GM12878 (cell line): Measurements from ENCODE around the gene FAM162A. TPM values are rescaled to one million over a fixed set of nuclear protein-coding genes. Genes with fewer than 3 reads are reported as not detected.

Experiments used
- ATAC-seq: fragments of 200-7000 bp; cut with Tn5 transposase; 3 replicates; pipeline ENCODE4 v1.9.1; 2020; ENCODE audit warnings: mild to moderate bottlenecking, moderate library complexity
- BruUV-seq: library from RNA; stranded (reverse); fragments of 400-500 nt; replicated peaks from 2 replicates; lab custom pipeline; 2021; lab: Mats Ljungman, UMichigan
- CTCF ChIA-PET: fragments of 300-600 bp; sonication (Branson Sonifier 250); formaldehyde crosslinking; extraction: SDS; loops from one replicate; lab custom pipeline; 2021; ENCODE audit warnings: inconsistent platforms; lab: Yijun Ruan, JAX
- POLR2A ChIA-PET: fragments of 350-600 bp; formaldehyde crosslinking; extraction: SDS; loops from one replicate; lab custom pipeline; 2021; ENCODE audit warnings: inconsistent platforms; lab: Charles Lee
- RAD21 ChIA-PET: fragments of 300-600 bp; sonication (Branson Sonifier 250); formaldehyde crosslinking; loops from one replicate; lab custom pipeline; 2023; ENCODE audit warnings: antibody characterized with exemption; ENCODE audit not compliant: unreplicated experiment; lab: Charles Lee
- SMC1A ChIA-PET: fragments of 300-600 bp; sonication (Branson Sonifier 250); formaldehyde crosslinking; loops from one replicate; lab custom pipeline; 2023; ENCODE audit not compliant: unreplicated experiment, uncharacterized antibody; lab: Charles Lee
- DNase-seq: peaks from one replicate; pipeline ENCODE4 v3.0.0-alpha.2; 2011; ENCODE audit warnings: low read depth, low spot score
- FAIRE-seq: peaks from 3 replicates; lab custom pipeline; 2011; peaks lifted over from hg19 to GRCh38; lab: Jason Lieb, UNC
- H2AFZ ChIP-seq: 2 replicates; pipeline ENCODE4 v1.6.0; 2011; ENCODE audit warnings: low read depth, low read length, control low read depth; ENCODE audit not compliant: control insufficient read depth
- H3K27ac ChIP-seq: 2 replicates; pipeline ENCODE4 v1.5.1; 2011; ENCODE audit warnings: control low read depth; ENCODE audit not compliant: control insufficient read depth, insufficient read depth
- H3K27me3 ChIP-seq, 2 experiments: replicated peaks in 1 of 2; 2 replicates each; pipeline versions ENCODE4 v1.6.0 to v1.6.1; 2011; ENCODE audit warnings: low read length in 1 of 2; ENCODE audit not compliant: control insufficient read depth in 2 of 2, insufficient read depth in 2 of 2
- H3K36me3 ChIP-seq, 2 experiments: 2 replicates each; pipeline ENCODE4 v1.5.1; 2011; ENCODE audit warnings: low read length in 1 of 2; ENCODE audit not compliant: control insufficient read depth in 2 of 2, insufficient read depth in 2 of 2
- H3K4me1 ChIP-seq: 2 replicates; pipeline ENCODE4 v1.6.1; 2011; ENCODE audit warnings: mild to moderate bottlenecking, low read length, moderate library complexity, mixed read lengths; ENCODE audit not compliant: control insufficient read depth, insufficient read depth
- H3K4me2 ChIP-seq: 2 replicates; pipeline ENCODE4 v1.6.0; 2011; ENCODE audit warnings: control low read depth; ENCODE audit not compliant: control insufficient read depth, insufficient read depth
- H3K4me3 ChIP-seq: fragments of 200-600 bp; sonication (generic); 2 replicates; pipeline ENCODE4 v1.5.1; 2016
- H3K79me2 ChIP-seq: 2 replicates; pipeline ENCODE4 v1.6.0; 2011; ENCODE audit warnings: low read length; ENCODE audit not compliant: control insufficient read depth, insufficient read depth
- H3K9ac ChIP-seq: 2 replicates; pipeline ENCODE4 v1.8.0; 2011; ENCODE audit warnings: low read length, control low read depth, mixed read lengths; ENCODE audit not compliant: control insufficient read depth, insufficient read depth
- H3K9me3 ChIP-seq: replicated peaks from 3 replicates; pipeline ENCODE4 v1.5.1; 2011; ENCODE audit warnings: mild to moderate bottlenecking, low read length; ENCODE audit not compliant: control insufficient read depth, insufficient read depth
- H4K20me1 ChIP-seq: 2 replicates; pipeline ENCODE4 v1.6.0; 2011; ENCODE audit not compliant: control insufficient read depth, insufficient read depth
- BCL3 ChIP-seq: IDR thresholded peaks from 2 replicates; pipeline ENCODE4 v1.6.1; 2011; ENCODE audit warnings: borderline replicate concordance, low read depth, mild to moderate bottlenecking, moderate library complexity, low read length; ENCODE audit not compliant: insufficient read depth, poor library complexity, severe bottlenecking
- CHD2 ChIP-seq: IDR thresholded peaks from 2 replicates; pipeline ENCODE4 v1.6.1; 2011; ENCODE audit warnings: low read depth, low read length, improper control_type of control experiment, borderline replicate concordance
- EP300 ChIP-seq, 2 experiments: fragments of 150-350 bp in 1 of 2; IDR thresholded peaks; 2 replicates each; pipeline ENCODE4 v1.6.1; 2011 to 2012; ENCODE audit warnings: low read depth in 2 of 2, low read length in 2 of 2, borderline replicate concordance in 1 of 2, improper control_type of control experiment in 1 of 2, inconsistent platforms in 1 of 2; ENCODE audit not compliant: control insufficient read depth in 1 of 2
- GABPA ChIP-seq: IDR thresholded peaks from 2 replicates; pipeline ENCODE4 v1.6.1; 2014; ENCODE audit warnings: antibody characterized with exemption, low read depth, mild to moderate bottlenecking, inconsistent platforms
- KDM1A ChIP-seq: fragments of 200-600 bp; sonication (generic); IDR thresholded peaks from 2 replicates; pipeline ENCODE4 v1.6.1; 2016; ENCODE audit warnings: borderline replicate concordance
- NFIC ChIP-seq: IDR thresholded peaks from 2 replicates; pipeline ENCODE4 v1.6.1; 2012; ENCODE audit warnings: low read depth, mild to moderate bottlenecking, inconsistent platforms, low read length, moderate library complexity
- NFYA ChIP-seq: IDR thresholded peaks from 2 replicates; pipeline ENCODE4 v1.6.1; 2011; ENCODE audit warnings: low read depth, mild to moderate bottlenecking, low read length, improper control_type of control experiment, borderline replicate concordance
- NFYB ChIP-seq: IDR thresholded peaks from 2 replicates; pipeline ENCODE4 v1.6.1; 2011; ENCODE audit warnings: low read depth, mild to moderate bottlenecking, low read length, improper control_type of control experiment, moderate library complexity; ENCODE audit not compliant: insufficient read depth
- POLR2AphosphoS2 ChIP-seq: IDR thresholded peaks from 2 replicates; pipeline ENCODE4 v1.6.1; 2011; ENCODE audit warnings: low read depth, mild to moderate bottlenecking, low read length, improper control_type of control experiment, moderate library complexity
- SRF ChIP-seq, 2 experiments: IDR thresholded peaks; 2 replicates each; pipeline ENCODE4 v1.6.1; 2011; ENCODE audit warnings: low read depth in 2 of 2, low read length in 2 of 2, mild to moderate bottlenecking in 1 of 2, moderate library complexity in 1 of 2
- ZBED1 ChIP-seq: IDR thresholded peaks from 2 replicates; pipeline ENCODE4 v1.6.1; 2016; ENCODE audit warnings: borderline replicate concordance
- in situ Hi-C: fragments of 300-500 bp; cut with MboI; formaldehyde crosslinking; loops from 9 replicates; pipeline ENCODE4 v1.14.3; 2018; ENCODE audit warnings: mixed read lengths
- intact Hi-C: fragments of 100-400 bp; cut with micrococcal nuclease; formaldehyde crosslinking; loops from one replicate; pipeline ENCODE4 v1.14.2; 2022; ENCODE audit not compliant: unreplicated experiment
- polyA plus RNA-seq, 11 experiments: library from polyadenylated mRNA; depleted of rRNA in 4 of 11; unstranded in 6 of 11; stranded (reverse) in 5 of 11; fragments of >200 nt; fragmentation: Nextera tagmentation in 4 of 11; fragmentation: Illumina TruSeq in 1 of 11; extraction: Ambion mirVana in 4 of 11; extraction: Trizol in 1 of 11; gene quantifications; 1 replicate in 1 of 11; 2 replicates in 10 of 11; pipeline versions ENCODE4 v1.2.1 to v1.2.3, GENCODE V29; 2011 to 2016; ENCODE audit warnings: inconsistent platforms in 2 of 11, missing spikeins in 2 of 11, low read depth in 1 of 11
- total RNA-seq, 4 experiments: library from RNA; depleted of rRNA in 3 of 4; stranded (reverse); fragments of >200 nt in 3 of 4; fragmentation: Illumina TruSeq in 1 of 4; extraction: Trizol in 1 of 4; gene quantifications; 2 replicates each; pipeline versions ENCODE4 v1.2.1 to v1.2.3, GENCODE V29; 2013 to 2021
- TF ChIP-seq, protein P1 (sequence below): IDR thresholded peaks from 2 replicates; pipeline ENCODE4 v1.6.1; 2012; ENCODE audit warnings: low read depth, low read length, improper control_type of control experiment

The FAM162A gene
- total and polyA plus RNA-seq, 10 of the 15 experiments (the other 5 are each of a cell fraction or from before 2014, with no cell fraction given): 59.2 to 346 (median 149) TPM

DNA sequence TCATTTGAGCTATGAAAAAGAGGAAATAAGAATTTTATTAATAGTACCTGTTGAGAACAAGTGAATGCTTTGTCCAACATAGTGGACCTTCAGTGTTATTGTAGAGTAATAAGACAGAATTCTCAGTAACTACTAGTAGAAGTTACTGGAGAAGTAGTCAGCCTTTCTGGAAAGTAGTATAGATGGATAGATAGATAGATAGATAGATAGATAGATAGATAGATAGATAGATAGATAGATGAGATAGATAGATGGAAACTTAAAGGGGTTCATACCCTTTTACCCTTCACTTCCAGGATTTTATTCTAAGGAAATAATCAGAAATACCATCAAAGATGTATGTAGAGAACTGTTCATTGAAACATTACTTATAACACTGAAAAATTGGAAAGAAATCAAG lies 5.2 kb downstream of the FAM162A start:
- Histone ChIP-seq H3K36me3 (peaks cover 2 to 10% of the 10 kb centered on the region in 2 experiments; a peak in 2 of 4 replicates), H3K79me2 (peaks cover 63% of the 10 kb centered on the region), H3K9me3 (no peaks in the 10 kb centered on the region), H4K20me1 (no peaks in the 10 kb centered on the region), H3K27ac (no peak overlapping the region), H3K9ac (no peak overlapping the region), H3K4me1 (peaks cover 5% of the 10 kb centered on the region), H3K27me3 (no peaks in the 10 kb centered on the region), H2AFZ (no peak overlapping the region), H3K4me3 (no peak overlapping the region), H3K4me2 (no peak overlapping the region; the same call in 1 of the 2 replicates)
- intact Hi-C loops (loop anchor here (10.0 kb wide), 2 partner anchors 284 to 844 kb away; partner anchors contain the start of gene POLQ), in situ Hi-C loops (no loop called here)
- SMC1A ChIA-PET: interaction anchor here (0.5 to 6.7 kb wide), 16 partner anchors 19 to 445 kb away, joined by 3 to 70 read pairs (median 4); partner anchors contain the start of gene WDR5B
- CTCF ChIA-PET: interaction anchor here (0.6 to 6.3 kb wide), 13 partner anchors 12 to 306 kb away, joined by 3 to 72 read pairs (median 4); partner anchors contain the start of genes PARP14 and WDR5B
- FAIRE-seq (no peak), ATAC-seq (no peak), DNase-seq (no peak)
- no TSS peak for BruUV-seq
- TF ChIP-seq NFYB (no peak), ZBED1 (no peak), EP300 (IDR thresholded peaks at IDR 0.05; ENCODE audit: borderline replicate concordance in 1 of 2, control insufficient read depth in 1 of 2, low read depth in 2 of 2, low read length in 2 of 2) (no peak), KDM1A (no peak), CHD2 (no peak), POLR2AphosphoS2 (no peak), BCL3 (no peak), NFYA (no peak), GABPA (no peak), SRF (IDR thresholded peaks at IDR 0.05; ENCODE audit: low read depth in 2 of 2, low read length in 2 of 2) (no peak), NFIC (no peak)
- TF ChIP-seq, protein P1, sequence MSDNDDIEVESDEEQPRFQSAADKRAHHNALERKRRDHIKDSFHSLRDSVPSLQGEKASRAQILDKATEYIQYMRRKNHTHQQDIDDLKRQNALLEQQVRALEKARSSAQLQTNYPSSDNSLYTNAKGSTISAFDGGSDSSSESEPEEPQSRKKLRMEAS: no peak
- RAD21 ChIA-PET: interaction anchor here (0.9 to 3.9 kb wide), 6 partner anchors 19 to 370 kb away, joined by 3 to 32 read pairs (median 6); no protein-coding TSS in a partner anchor
- POLR2A ChIA-PET: interaction anchor here (0.6 to 3.5 kb wide), 4 partner anchors 24 to 323 kb away, joined by 3 to 13 read pairs (median 3); no protein-coding TSS in a partner anchor
